Measurements from ENCODE around the gene C11orf71. TPM values are rescaled to one million over a fixed set of nuclear protein-coding genes. Genes with fewer than 3 reads are reported as not detected.

The C11orf71 gene
- total RNA-seq, 1 experiment from 2014 or later: 4.3 TPM

DNA sequence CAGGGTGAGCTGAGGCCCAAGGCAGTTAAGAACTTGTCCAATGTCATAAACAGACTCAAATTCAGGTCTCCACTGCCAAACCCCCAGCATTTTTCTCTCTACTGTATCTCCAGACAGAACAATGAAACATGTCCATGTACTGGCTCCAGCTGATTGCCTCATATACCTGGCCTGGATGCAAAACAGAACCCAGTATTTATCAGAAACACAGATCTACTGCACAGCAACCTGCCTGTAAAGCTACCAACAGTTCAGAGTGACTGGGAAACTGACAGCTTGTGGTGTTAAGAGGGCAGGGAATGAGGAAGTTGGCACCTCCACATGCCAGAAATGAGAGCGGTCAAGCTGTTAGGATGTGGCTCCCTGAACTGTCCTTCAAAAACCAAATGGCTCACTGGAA, 41.6 kb downstream of the C11orf71 start (continued):
- no peak for TF ChIP-seq REST (IDR thresholded peaks at IDR 0.05; ENCODE audit: low read depth)
- TF ChIP-seq POLR2A (IDR thresholded peaks at IDR 0.05; ENCODE audit: borderline replicate concordance, extremely low read depth, insufficient read depth, insufficient read length): no peak
- no peak for TF ChIP-seq ELF1 (IDR thresholded peaks at IDR 0.05; ENCODE audit: borderline replicate concordance, low read depth)
- no peak for TF ChIP-seq ATF3 (IDR thresholded peaks at IDR 0.05)
- TF ChIP-seq POLR2AphosphoS5 (IDR thresholded peaks at IDR 0.05; ENCODE audit: low read depth, low read length): no peak
- no peak for TF ChIP-seq EZH2 (IDR thresholded peaks at IDR 0.05)
- TF ChIP-seq, protein P1, sequence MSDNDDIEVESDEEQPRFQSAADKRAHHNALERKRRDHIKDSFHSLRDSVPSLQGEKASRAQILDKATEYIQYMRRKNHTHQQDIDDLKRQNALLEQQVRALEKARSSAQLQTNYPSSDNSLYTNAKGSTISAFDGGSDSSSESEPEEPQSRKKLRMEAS (IDR thresholded peaks at IDR 0.05): no peak
- no peak for TF ChIP-seq CEBPB (IDR thresholded peaks at IDR 0.05; ENCODE audit: low read depth)
- no peak for TF ChIP-seq SIN3A (IDR thresholded peaks at IDR 0.05; ENCODE audit: low read depth)
- TF ChIP-seq, protein P2, sequence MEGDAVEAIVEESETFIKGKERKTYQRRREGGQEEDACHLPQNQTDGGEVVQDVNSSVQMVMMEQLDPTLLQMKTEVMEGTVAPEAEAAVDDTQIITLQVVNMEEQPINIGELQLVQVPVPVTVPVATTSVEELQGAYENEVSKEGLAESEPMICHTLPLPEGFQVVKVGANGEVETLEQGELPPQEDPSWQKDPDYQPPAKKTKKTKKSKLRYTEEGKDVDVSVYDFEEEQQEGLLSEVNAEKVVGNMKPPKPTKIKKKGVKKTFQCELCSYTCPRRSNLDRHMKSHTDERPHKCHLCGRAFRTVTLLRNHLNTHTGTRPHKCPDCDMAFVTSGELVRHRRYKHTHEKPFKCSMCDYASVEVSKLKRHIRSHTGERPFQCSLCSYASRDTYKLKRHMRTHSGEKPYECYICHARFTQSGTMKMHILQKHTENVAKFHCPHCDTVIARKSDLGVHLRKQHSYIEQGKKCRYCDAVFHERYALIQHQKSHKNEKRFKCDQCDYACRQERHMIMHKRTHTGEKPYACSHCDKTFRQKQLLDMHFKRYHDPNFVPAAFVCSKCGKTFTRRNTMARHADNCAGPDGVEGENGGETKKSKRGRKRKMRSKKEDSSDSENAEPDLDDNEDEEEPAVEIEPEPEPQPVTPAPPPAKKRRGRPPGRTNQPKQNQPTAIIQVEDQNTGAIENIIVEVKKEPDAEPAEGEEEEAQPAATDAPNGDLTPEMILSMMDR (IDR thresholded peaks at IDR 0.05 in 2 of 3, conservative IDR thresholded peaks at IDR 0.05 in 1 of 3; ENCODE audit: borderline replicate concordance in 1 of 3, insufficient read depth in 1 of 3, low read depth in 2 of 3, low read length in 2 of 3): no peak

All from HCT116 (cell line).